Measurements from ENCODE around the gene NEMP1.

DNA sequence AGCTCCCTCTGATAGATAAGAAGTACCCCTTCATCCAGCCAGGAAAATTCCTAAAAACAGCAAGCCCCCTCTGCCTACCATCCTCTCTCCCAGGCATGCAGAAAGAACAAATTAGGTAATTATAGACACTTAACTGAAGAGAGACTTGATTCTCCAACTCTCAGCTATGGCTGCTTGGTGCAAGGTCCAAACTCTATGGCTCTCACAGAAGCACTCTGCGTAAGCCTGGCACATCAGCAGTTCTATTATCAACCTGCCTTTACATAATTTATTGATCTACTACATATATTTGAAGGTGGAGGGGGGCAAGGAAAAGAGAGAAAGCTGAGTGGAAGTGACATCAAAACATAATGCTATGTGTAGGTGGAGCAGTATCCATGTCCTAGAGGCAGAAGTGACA is 27.6 kb downstream of the NEMP1 start:
- no peak for TF ChIP-seq CTCF (IDR thresholded peaks at IDR 0.05; ENCODE audit: control extremely low read depth in 1 of 3, insufficient read depth in 1 of 3, low read depth in 1 of 3, low read length in 3 of 3)
- no peak for TF ChIP-seq POLR2A (IDR thresholded peaks at IDR 0.05; ENCODE audit: control extremely low read depth in 1 of 2, low read depth in 2 of 2, low read length in 2 of 2)
- no peak for TF ChIP-seq EP300 (IDR thresholded peaks at IDR 0.05; ENCODE audit: borderline replicate concordance in 1 of 2, low read depth in 2 of 2, low read length in 2 of 2)
- TF ChIP-seq POLR2AphosphoS5 (IDR thresholded peaks at IDR 0.05; ENCODE audit: low read depth, low read length), result no peak
- TF ChIP-seq FOSL1 (IDR thresholded peaks at IDR 0.05; ENCODE audit: insufficient read depth, low read depth, low read length), result no peak
- no peak for TF ChIP-seq SRF (IDR thresholded peaks at IDR 0.05; ENCODE audit: low read depth, low read length)
- TF ChIP-seq CBX8 (IDR thresholded peaks at IDR 0.05; ENCODE audit: borderline replicate concordance, low read depth, low read length), result no peak
